Activated naive CD8-positive, alpha-beta T cell (primary cell): ENCODE measurements around the gene IFI27.

Experiments used
- H3K27ac Mint-ChIP-seq: one replicate; pipeline ENCODE4 v1.8.0; 2021; ENCODE audit warnings: mixed read lengths
- H3K27me3 Mint-ChIP-seq: one replicate; pipeline ENCODE4 v1.8.0; 2021; ENCODE audit warnings: mixed read lengths
- H3K36me3 Mint-ChIP-seq: one replicate; pipeline ENCODE4 v1.8.0; 2021; ENCODE audit warnings: mixed read lengths
- H3K4me1 Mint-ChIP-seq: one replicate; pipeline ENCODE4 v1.8.0; 2021; ENCODE audit warnings: low read depth, mixed read lengths
- H3K4me3 Mint-ChIP-seq: one replicate; pipeline ENCODE4 v1.8.0; 2021; ENCODE audit warnings: mild to moderate bottlenecking, mixed read lengths
- H3K9me3 Mint-ChIP-seq: one replicate; pipeline ENCODE4 v1.8.0; 2021; ENCODE audit warnings: low read depth, mixed read lengths

IFI27 gene

GRCh38 chr14:94093418-94093817 lies 17.1 kb upstream of the IFI27 start:
- no peaks in the 10 kb centered on the region for H3K27me3 Mint-ChIP-seq
- peaks cover 4% of the 10 kb centered on the region for H3K36me3 Mint-ChIP-seq
- no peaks in the 10 kb centered on the region for H3K4me1 Mint-ChIP-seq
- H3K9me3 Mint-ChIP-seq = no peaks in the 10 kb centered on the region
- no peak overlapping the region for H3K4me3 Mint-ChIP-seq
- H3K27ac Mint-ChIP-seq = no peak overlapping the region

- H3K4me3 Mint-ChIP-seq = no peak overlapping the region
- no peaks in the 10 kb centered on the region for H3K9me3 Mint-ChIP-seq
- peaks cover 6% of the 10 kb centered on the region for H3K36me3 Mint-ChIP-seq
- H3K4me1 Mint-ChIP-seq = no peaks in the 10 kb centered on the region
- H3K27me3 Mint-ChIP-seq = no peaks in the 10 kb centered on the region
- no peak overlapping the region for H3K27ac Mint-ChIP-seq
Observed at GRCh38 chr14:94097091-94097490, 13.4 kb upstream of the IFI27 start.

GRCh38 chr14:94098326-94098992 lies 12.1 kb upstream of the IFI27 start:
- Mint-ChIP-seq H3K27me3 (no peaks in the 10 kb centered on the region), H3K9me3 (no peaks in the 10 kb centered on the region), H3K4me3 (no peak overlapping the region), H3K27ac (no peak overlapping the region), H3K36me3 (peaks cover 6% of the 10 kb centered on the region), H3K4me1 (no peaks in the 10 kb centered on the region)

- Mint-ChIP-seq H3K27me3 (no peaks in the 10 kb centered on the region), H3K36me3 (peaks cover 6% of the 10 kb centered on the region), H3K4me3 (no peak overlapping the region), H3K27ac (no peak overlapping the region), H3K4me1 (no peaks in the 10 kb centered on the region), H3K9me3 (no peaks in the 10 kb centered on the region)
Observed at GRCh38 chr14:94099006-94099405, 11.5 kb upstream of the IFI27 start.

GRCh38 chr14:94100847-94101246 lies 9.7 kb upstream of the IFI27 start:
- H3K27ac Mint-ChIP-seq = no peak overlapping the region
- no peaks in the 10 kb centered on the region for H3K27me3 Mint-ChIP-seq
- H3K4me1 Mint-ChIP-seq = no peaks in the 10 kb centered on the region
- H3K36me3 Mint-ChIP-seq = peaks cover 4% of the 10 kb centered on the region
- no peak overlapping the region for H3K4me3 Mint-ChIP-seq
- no peaks in the 10 kb centered on the region for H3K9me3 Mint-ChIP-seq

GRCh38 chr14:94101748-94102147 lies 8.8 kb upstream of the IFI27 start:
- Mint-ChIP-seq H3K4me3 (no peak overlapping the region), H3K27me3 (no peaks in the 10 kb centered on the region), H3K9me3 (no peaks in the 10 kb centered on the region), H3K27ac (no peak overlapping the region), H3K36me3 (peaks cover 3% of the 10 kb centered on the region), H3K4me1 (no peaks in the 10 kb centered on the region)

- Mint-ChIP-seq H3K4me1 (no peaks in the 10 kb centered on the region), H3K27ac (no peak overlapping the region), H3K36me3 (peaks cover 3% of the 10 kb centered on the region), H3K4me3 (no peak overlapping the region), H3K9me3 (no peaks in the 10 kb centered on the region), H3K27me3 (no peaks in the 10 kb centered on the region)
Observed at GRCh38 chr14:94102768-94103482, 7.6 kb upstream of the IFI27 start.

GRCh38 chr14:94103554-94104150 lies 6.9 kb upstream of the IFI27 start:
- no peaks in the 10 kb centered on the region for H3K9me3 Mint-ChIP-seq
- H3K27me3 Mint-ChIP-seq = no peaks in the 10 kb centered on the region
- H3K4me1 Mint-ChIP-seq = no peaks in the 10 kb centered on the region
- H3K36me3 Mint-ChIP-seq = peaks cover 5% of the 10 kb centered on the region
- no peak overlapping the region for H3K27ac Mint-ChIP-seq
- H3K4me3 Mint-ChIP-seq = no peak overlapping the region

GRCh38 chr14:94104731-94105130 lies 5.8 kb upstream of the IFI27 start:
- Mint-ChIP-seq H3K36me3 (peaks cover 5% of the 10 kb centered on the region), H3K27ac (no peak overlapping the region), H3K27me3 (no peaks in the 10 kb centered on the region), H3K4me3 (no peak overlapping the region), H3K4me1 (no peaks in the 10 kb centered on the region), H3K9me3 (no peaks in the 10 kb centered on the region)

GRCh38 chr14:94109915-94110250 lies 653 bp upstream of the IFI27 start:
- Mint-ChIP-seq H3K27ac (no peak overlapping the region), H3K36me3 (peaks cover 3% of the 10 kb centered on the region), H3K27me3 (no peaks in the 10 kb centered on the region), H3K4me1 (no peaks in the 10 kb centered on the region), H3K9me3 (no peaks in the 10 kb centered on the region), H3K4me3 (no peak overlapping the region)

- peaks cover 3% of the 10 kb centered on the region for H3K36me3 Mint-ChIP-seq
- no peak overlapping the region for H3K4me3 Mint-ChIP-seq
- no peaks in the 10 kb centered on the region for H3K4me1 Mint-ChIP-seq
- no peak overlapping the region for H3K27ac Mint-ChIP-seq
- H3K27me3 Mint-ChIP-seq = peaks cover under 1% of the 10 kb centered on the region
- no peaks in the 10 kb centered on the region for H3K9me3 Mint-ChIP-seq
Observed at GRCh38 chr14:94111276-94112095, 950 bp downstream of the IFI27 start.

GRCh38 chr14:94112513-94113063 lies 2.1 kb downstream of the IFI27 start:
- Mint-ChIP-seq H3K4me1 (no peaks in the 10 kb centered on the region), H3K9me3 (no peaks in the 10 kb centered on the region), H3K36me3 (peaks cover 3% of the 10 kb centered on the region), H3K27me3 (peaks cover 4% of the 10 kb centered on the region), H3K27ac (no peak overlapping the region), H3K4me3 (no peak overlapping the region)

- Mint-ChIP-seq H3K4me3 (no peak overlapping the region), H3K27me3 (peaks cover 4% of the 10 kb centered on the region), H3K4me1 (no peaks in the 10 kb centered on the region), H3K36me3 (peaks cover under 1% of the 10 kb centered on the region), H3K27ac (no peak overlapping the region), H3K9me3 (no peaks in the 10 kb centered on the region)
Observed at GRCh38 chr14:94113073-94113472, 2.5 kb downstream of the IFI27 start.

GRCh38 chr14:94113490-94113889 lies 3.0 kb downstream of the IFI27 start:
- peaks cover 4% of the 10 kb centered on the region for H3K27me3 Mint-ChIP-seq
- no peaks in the 10 kb centered on the region for H3K4me1 Mint-ChIP-seq
- no peaks in the 10 kb centered on the region for H3K36me3 Mint-ChIP-seq
- no peaks in the 10 kb centered on the region for H3K9me3 Mint-ChIP-seq
- H3K4me3 Mint-ChIP-seq = no peak overlapping the region
- H3K27ac Mint-ChIP-seq = no peak overlapping the region
